Left lung (tissue), 10 donors: Measurements from ENCODE around the gene LAMB1. TPM values are rescaled to one million over a fixed set of nuclear protein-coding genes. Genes with fewer than 3 reads are reported as not detected.
"Not testable (repeated sequence)": the region's sequence is repeated elsewhere in the genome, so short reads cannot be mapped to it uniquely, and the experiment has no call there.

ENCODE experiments used
- ATAC-seq: fragments of 200-7000 bp; cut with Tn5 transposase; one replicate; pipeline ENCODE4 v1.9.1; 2020; ENCODE audit warnings: moderate library complexity
- DNase-seq, 4 donors: peaks; one replicate each; pipeline ENCODE4 v3.0.0-alpha.2; 2013 to 2020
- H3K27ac ChIP-seq, 2 donors: fragments of 200-600 bp; sonication (generic) in 1 of 2; one replicate each; pipeline versions ENCODE4 v1.5.0 to v1.8.0; 2020 to 2021
- H3K27me3 ChIP-seq, 2 donors: fragments of 200-600 bp; sonication (generic) in 1 of 2; one replicate each; pipeline versions ENCODE4 v1.5.0 to v1.8.0; 2020 to 2021
- H3K36me3 ChIP-seq, 2 donors: fragments of 200-600 bp; sonication (generic) in 1 of 2; one replicate each; pipeline versions ENCODE4 v1.5.0 to v1.8.0; 2020 to 2021
- H3K4me1 ChIP-seq, 2 donors: fragments of 200-600 bp; one replicate each; pipeline ENCODE4 v1.8.0; 2021
- H3K4me3 ChIP-seq, 2 donors: fragments of 200-600 bp; sonication (generic) in 1 of 2; one replicate each; pipeline versions ENCODE4 v1.5.0 to v1.8.0; 2020 to 2021; ENCODE audit warnings: mild to moderate bottlenecking in 1 of 2
- H3K9me3 ChIP-seq, 2 donors: fragments of 200-600 bp; sonication (generic) in 1 of 2; one replicate each; pipeline versions ENCODE4 v1.5.0 to v1.8.0; 2020 to 2021
- CTCF ChIP-seq, 2 donors: fragments of 200-600 bp; sonication (generic) in 1 of 2; IDR thresholded peaks; one replicate each; pipeline versions ENCODE4 v1.5.0 to v1.8.0; 2021; ENCODE audit warnings: antibody characterized with exemption in 2 of 2
- intact Hi-C, 2 donors: fragments of 100-400 bp; cut with DNase I; formaldehyde crosslinking; loops; one replicate each; pipeline versions ENCODE4 v1.11.2 to v1.14.2; 2022
- polyA plus RNA-seq, 6 donors: library from polyadenylated mRNA; unstranded; fragments of 120-200 nt; gene quantifications; one replicate each; pipeline ENCODE4 v1.2.1, GENCODE V29; 2013; ENCODE audit not compliant: insufficient read length in 6 of 6
- total RNA-seq, 2 donors: library from RNA; stranded (reverse); fragmentation: NEBNext Ultra II Directional; extraction: Animal tissue kit (Norgen Biotek cat#: 25700); gene quantifications; one replicate each; pipeline ENCODE4 v1.2.1, GENCODE V29; 2021
- donor health status: DM: no; HTN: yes; CAD: no.
- donor health status: DM: no; HTN: no; CAD: no.

The LAMB1 gene
- total and polyA plus RNA-seq, 8 donors: 175 to 583 (median 505) TPM

- intact Hi-C loops: no loop called here
- Histone ChIP-seq H3K4me3 (peak overlapping the region; percentile 56 to 70), H3K4me1 (peaks cover 19 to 48% of the 10 kb centered on the region in 2 donors), H3K9me3 (no peaks in the 10 kb centered on the region), H3K27ac (peak overlapping the region; percentile 92 to 97), H3K36me3 (peaks cover 0 to 24% of the 10 kb centered on the region in 2 donors), H3K27me3 (no peaks in the 10 kb centered on the region)
- no peak for TF ChIP-seq CTCF (IDR thresholded peaks at IDR 0.05)
- no peak for DNase-seq
- ATAC-seq: peak; percentile 5
These were observed 111.2 kb downstream of the LAMB1 start for GRCh38 chr7:107891636-107892366.

GRCh38 chr7:107890962-107891635 lies 111.9 kb downstream of the LAMB1 start, which contains the start of gene DLD:
DLD (plus strand) TSS chr7:107891183; CDS start chr7:107891251, 68 bp downstream.
- Histone ChIP-seq H3K9me3 (no peaks in the 10 kb centered on the region), H3K4me3 (peak within 1 kb of the TSS; percentile 56 to 70), H3K27me3 (peaks cover 4 to 6% of the 10 kb centered on the region in 2 donors), H3K27ac (peak within 1 kb of the TSS; percentile 92 to 97), H3K36me3 (peaks cover 0 to 20% of the 10 kb centered on the region in 2 donors), H3K4me1 (peaks cover 19 to 44% of the 10 kb centered on the region in 2 donors)
- ATAC-seq: peak; percentile 98
- intact Hi-C loops: no loop called here
- peak; percentile 86 to 99 (median 96) for DNase-seq
- no peak for TF ChIP-seq CTCF (IDR thresholded peaks at IDR 0.05)

- ATAC-seq (peak; percentile 6), DNase-seq (no peak)
- H3K27me3 ChIP-seq: peaks cover 5 to 8% of the 10 kb centered on the region in 2 donors
- intact Hi-C loops: no loop called here
- no peak for TF ChIP-seq CTCF (IDR thresholded peaks at IDR 0.05)
- H3K27ac ChIP-seq: peak overlapping the region; percentile 92 to 97
- H3K36me3 ChIP-seq: peaks cover 0 to 14% of the 10 kb centered on the region in 2 donors
- H3K4me1 ChIP-seq: peaks cover 19 to 43% of the 10 kb centered on the region in 2 donors
- peak overlapping the region; percentile 56 to 70 for H3K4me3 ChIP-seq
- no peaks in the 10 kb centered on the region for H3K9me3 ChIP-seq
These were observed 112.4 kb downstream of the LAMB1 start for GRCh38 chr7:107890493-107890961.

GRCh38 chr7:107889992-107890391 lies 113.0 kb downstream of the LAMB1 start:
- Histone ChIP-seq H3K36me3 (peaks cover 0 to 9% of the 10 kb centered on the region in 2 donors), H3K9me3 (no peaks in the 10 kb centered on the region), H3K27me3 (peaks cover 5 to 8% of the 10 kb centered on the region in 2 donors), H3K4me3 (peak overlapping the region in 1 of 2 donors; percentile 70), H3K4me1 (peaks cover 19 to 40% of the 10 kb centered on the region in 2 donors), H3K27ac (no peak overlapping the region)
- ATAC-seq: no peak
- intact Hi-C loops: no loop called here
- no peak for DNase-seq
- no peak for TF ChIP-seq CTCF (IDR thresholded peaks at IDR 0.05)

GRCh38 chr7:107887827-107888226 lies 115.1 kb downstream of the LAMB1 start:
- H3K36me3 ChIP-seq, H3K4me3 ChIP-seq, H3K9me3 ChIP-seq, ATAC-seq, H3K27me3 ChIP-seq, intact Hi-C loops, H3K27ac ChIP-seq: not testable (repeated sequence)
- H3K4me1 ChIP-seq: peaks cover 11 to 18% of the 10 kb centered on the region in 2 donors
- peak in 1 of 4 donors; percentile 65 for DNase-seq
